Keratinocyte (primary cell): ENCODE results near the gene SULF2. TPM values are rescaled to one million over a fixed set of nuclear protein-coding genes. Genes with fewer than 3 reads are reported as not detected.

Source experiments
- DNase-seq: peaks from one replicate; pipeline ENCODE4 v3.0.0-alpha.2; 2011; ENCODE audit warnings: low read depth, missing footprints, low spot score
- FAIRE-seq: peaks from 2 replicates; lab custom pipeline; 2011; peaks lifted over from hg19 to GRCh38; lab: Jason Lieb, UNC
- H2AFZ ChIP-seq: 2 replicates; pipeline ENCODE4 v1.6.0; 2012; ENCODE audit warnings: low read length, control low read depth, inconsistent platforms; ENCODE audit not compliant: control insufficient read depth
- H3K27ac ChIP-seq: 2 replicates; pipeline ENCODE4 v1.5.1; 2011; ENCODE audit warnings: low read length; ENCODE audit not compliant: control insufficient read depth, insufficient read depth
- H3K27me3 ChIP-seq: 3 replicates; pipeline ENCODE4 v1.6.0; 2011; ENCODE audit warnings: low read length; ENCODE audit not compliant: control insufficient read depth, insufficient read depth; ENCODE audit errors: extremely low read depth
- H3K36me3 ChIP-seq, 2 experiments: 2 replicates in 1 of 2; 3 replicates in 1 of 2; pipeline ENCODE4 v1.5.1; 2011; ENCODE audit warnings: low read length in 2 of 2, mild to moderate bottlenecking in 1 of 2; ENCODE audit not compliant: control insufficient read depth in 2 of 2, insufficient read depth in 2 of 2; ENCODE audit errors: extremely low read depth in 1 of 2
- H3K4me1 ChIP-seq: 3 replicates; pipeline ENCODE4 v1.5.1; 2011; ENCODE audit warnings: low read length; ENCODE audit not compliant: control insufficient read depth, insufficient read depth; ENCODE audit errors: extremely low read depth
- H3K4me2 ChIP-seq: 3 replicates; pipeline ENCODE4 v1.6.0; 2011; ENCODE audit warnings: low read depth, low read length; ENCODE audit not compliant: control insufficient read depth, insufficient read depth; ENCODE audit errors: extremely low read depth
- H3K4me3 ChIP-seq, 3 experiments: fragments of 200-600 bp in 1 of 3; sonication (generic) in 1 of 3; 2 replicates in 2 of 3; 3 replicates in 1 of 3; pipeline ENCODE4 v1.5.1; 2011 to 2016; ENCODE audit warnings: low read length in 3 of 3, mild to moderate bottlenecking in 3 of 3, control low read depth in 2 of 3, inconsistent platforms in 1 of 3, low read depth in 1 of 3, mixed read lengths in 1 of 3, mixed run types in 1 of 3, moderate library complexity in 1 of 3; ENCODE audit not compliant: control insufficient read depth in 2 of 3, insufficient read depth in 2 of 3; ENCODE audit errors: extremely low read depth in 1 of 3
- H3K79me2 ChIP-seq: 2 replicates; pipeline ENCODE4 v1.6.0; 2012; ENCODE audit warnings: low read length; ENCODE audit not compliant: control insufficient read depth, insufficient read depth
- H3K9ac ChIP-seq: 3 replicates; pipeline ENCODE4 v1.6.0; 2011; ENCODE audit warnings: low read length; ENCODE audit not compliant: control insufficient read depth, insufficient read depth; ENCODE audit errors: extremely low read depth
- H3K9me1 ChIP-seq: 3 replicates; pipeline ENCODE4 v1.6.0; 2011; ENCODE audit warnings: low read length; ENCODE audit not compliant: control insufficient read depth, insufficient read depth; ENCODE audit errors: extremely low read depth
- H3K9me3 ChIP-seq: 2 replicates; pipeline ENCODE4 v1.5.1; 2012; ENCODE audit warnings: low read depth, low read length; ENCODE audit not compliant: control insufficient read depth
- H4K20me1 ChIP-seq: 3 replicates; pipeline ENCODE4 v1.6.0; 2011; ENCODE audit warnings: low read length; ENCODE audit not compliant: control insufficient read depth, insufficient read depth; ENCODE audit errors: extremely low read depth
- CTCF ChIP-seq, 3 experiments: IDR thresholded peaks in 1 of 3; conservative IDR thresholded peaks in 1 of 3; optimal IDR thresholded peaks in 1 of 3; 2 replicates in 2 of 3; 3 replicates in 1 of 3; pipeline versions ENCODE3 to v1.5.1; 2011; ENCODE audit warnings: low read length in 3 of 3, mild to moderate bottlenecking in 3 of 3, moderate library complexity in 2 of 3, control low read depth in 1 of 3, inconsistent platforms in 1 of 3; ENCODE audit not compliant: insufficient read depth in 2 of 3; ENCODE audit errors: extremely low read depth in 1 of 3
- EZH2 ChIP-seq: IDR thresholded peaks from one replicate; pipeline ENCODE4 v1.6.1; 2012; ENCODE audit warnings: inconsistent platforms, mild to moderate bottlenecking, low read length, moderate library complexity
- dilution Hi-C: fragments of 300-500 bp; cut with MboI; formaldehyde crosslinking; loops from one replicate; pipeline ENCODE4 v1.7.0; 2020; ENCODE audit warnings: low sequenced_read_pairs; ENCODE audit not compliant: extremely low pct_ligation_motif_present
- polyA plus RNA-seq, 5 experiments: library from polyadenylated mRNA; depleted of rRNA in 3 of 5; stranded (reverse) in 3 of 5; stranded (forward) in 1 of 5; unstranded in 1 of 5; fragments of >200 nt; gene quantifications; 1 replicate in 1 of 5; 2 replicates in 3 of 5; 3 replicates in 1 of 5; pipeline versions ENCODE4 v1.2.1 to v1.2.3, GENCODE V29; 2011 to 2012; ENCODE audit warnings: missing spikeins in 2 of 5, low read depth in 1 of 5, low replicate concordance in 1 of 5

SULF2 gene
- polyA plus RNA-seq, 1 donor (not counting 4 experiments of a cell fraction or from before 2014, with no cell fraction given), result 64.4 TPM

- Histone ChIP-seq H3K9me3 (no peaks in the 10 kb centered on the region), H3K4me1 (no peaks in the 10 kb centered on the region), H3K27ac (no peak overlapping the region), H3K79me2 (no peaks in the 10 kb centered on the region), H3K27me3 (no peaks in the 10 kb centered on the region), H3K9ac (no peak overlapping the region), H3K4me3 (no peak overlapping the region), H4K20me1 (no peaks in the 10 kb centered on the region), H3K9me1 (no peaks in the 10 kb centered on the region), H2AFZ (no peak overlapping the region), H3K36me3 (peaks cover 17 to 22% of the 10 kb centered on the region in 2 experiments), H3K4me2 (no peak overlapping the region)
- DNase-seq (no peak), FAIRE-seq (no peak)
- TF ChIP-seq EZH2, result no peak
- no peak for TF ChIP-seq CTCF (optimal IDR thresholded peaks at IDR 0.05 in 1 of 3, IDR thresholded peaks at IDR 0.05 in 1 of 3, conservative IDR thresholded peaks at IDR 0.05 in 1 of 3; ENCODE audit: extremely low read depth in 1 of 3, insufficient read depth in 2 of 3, low read length in 3 of 3)
- dilution Hi-C loops, result no loop called here
These were observed 85.5 kb downstream of the SULF2 start for GRCh38 chr20:47699818-47700217.

DNA sequence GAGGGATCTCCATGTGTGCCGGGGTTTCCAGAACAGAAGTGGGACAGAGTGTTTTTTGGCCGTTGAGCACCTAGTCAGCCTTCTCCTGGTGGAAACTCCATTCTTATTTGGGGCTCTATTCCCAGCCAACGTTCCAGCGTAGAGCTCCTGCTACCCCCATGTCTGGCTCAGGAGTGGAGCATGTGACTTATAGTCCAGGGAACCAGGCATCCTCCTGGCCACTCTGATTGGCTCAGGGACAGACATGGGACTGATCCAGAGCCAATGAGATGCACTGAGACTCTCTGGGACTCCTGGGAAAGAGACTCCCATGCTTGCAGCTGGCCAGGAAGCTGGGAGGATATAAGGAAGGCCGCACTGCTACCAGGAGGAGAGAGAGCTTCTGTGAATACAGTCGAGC is 87.1 kb downstream of the SULF2 start:
- DNase-seq (no peak), FAIRE-seq (no peak)
- no peak overlapping the region for H3K9ac ChIP-seq
- no peaks in the 10 kb centered on the region for H3K9me1 ChIP-seq
- H3K27ac ChIP-seq, result no peak overlapping the region
- no peaks in the 10 kb centered on the region for H3K4me1 ChIP-seq
- peaks cover 21 to 28% of the 10 kb centered on the region in 2 experiments for H3K36me3 ChIP-seq
- no peak overlapping the region for H2AFZ ChIP-seq
- no peak for TF ChIP-seq EZH2
- no peak for TF ChIP-seq CTCF (optimal IDR thresholded peaks at IDR 0.05 in 1 of 3, IDR thresholded peaks at IDR 0.05 in 1 of 3, conservative IDR thresholded peaks at IDR 0.05 in 1 of 3; ENCODE audit: extremely low read depth in 1 of 3, insufficient read depth in 2 of 3, low read length in 3 of 3)
- no peak overlapping the region for H3K4me3 ChIP-seq
- dilution Hi-C loops, result no loop called here
- H3K79me2 ChIP-seq, result no peaks in the 10 kb centered on the region
- H3K27me3 ChIP-seq, result no peaks in the 10 kb centered on the region
- peaks cover 6% of the 10 kb centered on the region for H3K9me3 ChIP-seq
- no peaks in the 10 kb centered on the region for H4K20me1 ChIP-seq
- H3K4me2 ChIP-seq, result no peak overlapping the region
